Right lobe of liver (tissue), 6 donors: ENCODE data around the gene RANBP1. TPM values are rescaled to one million over a fixed set of nuclear protein-coding genes. Genes with fewer than 3 reads are reported as not detected.

Experiments
- ATAC-seq, 4 donors: fragments of 200-7000 bp; cut with Tn5 transposase; one replicate each; pipeline ENCODE4 v1.9.1; 2020; ENCODE audit warnings: mild to moderate bottlenecking in 4 of 4, moderate library complexity in 4 of 4
- DNase-seq, 3 donors: peaks; one replicate each; pipeline ENCODE4 v3.0.0-alpha.2; 2020
- H3K27ac ChIP-seq, 3 donors: fragments of 200-600 bp; one replicate each; pipeline ENCODE4 v1.8.0; 2022
- H3K27me3 ChIP-seq, 2 donors: fragments of 200-600 bp; one replicate each; pipeline ENCODE4 v1.8.0; 2022
- H3K36me3 ChIP-seq, 4 donors: fragments of 200-600 bp; sonication (generic) in 1 of 4; one replicate each; pipeline versions ENCODE4 v1.5.1 to v1.8.0; 2017 to 2022; ENCODE audit warnings: control low read depth in 1 of 4
- H3K4me1 ChIP-seq, 4 donors: fragments of 200-600 bp; sonication (generic) in 1 of 4; one replicate each; pipeline versions ENCODE4 v1.5.1 to v1.8.0; 2017 to 2022; ENCODE audit warnings: control low read depth in 1 of 4
- H3K4me3 ChIP-seq, 3 donors: fragments of 200-600 bp; one replicate each; pipeline ENCODE4 v1.8.0; 2022
- H3K9me3 ChIP-seq, 4 donors: fragments of 200-600 bp; sonication (generic) in 1 of 4; one replicate each; pipeline versions ENCODE4 v1.5.1 to v1.8.0; 2017 to 2022; ENCODE audit warnings: control low read depth in 1 of 4
- POLR2A ChIP-seq: fragments of 450-650 bp; IDR thresholded peaks from one replicate; pipeline ENCODE4 v1.6.1; 2017; ENCODE audit warnings: antibody characterized with exemption, mild to moderate bottlenecking
- WGBS: methylation state at CpG from one replicate; pipeline ENCODE4 v1.1.6; 2018; ENCODE audit warnings: low coverage, low lambda C conversion rate; ENCODE audit not compliant: insufficient coverage; ENCODE audit errors: missing lambda C conversion rate; 5-methylcytosine and 5-hydroxymethylcytosine counted together
- intact Hi-C, 2 donors: fragments of 100-400 bp; cut with DNase I; formaldehyde crosslinking; loops; one replicate each; pipeline versions ENCODE4 v1.11.2 to v1.14.1; 2022
- total RNA-seq, 6 experiments: library from RNA; depleted of rRNA in 2 of 6; stranded (reverse); fragments of >200 nt in 2 of 6; fragmentation: NEBNext Ultra II Directional in 3 of 6; extraction: Animal tissue kit (Norgen Biotek cat#: 25700) in 3 of 6; gene quantifications; one replicate each; pipeline versions ENCODE4 v1.1.0 to v1.2.4, GENCODE V29; 2016 to 2023
- TF ChIP-seq, protein P1 (sequence below), 4 donors: fragments of 200-600 bp in 3 of 4; fragments of 450-650 bp in 1 of 4; IDR thresholded peaks; one replicate each; pipeline versions ENCODE4 v1.5.1 to v1.8.0; 2016 to 2022; ENCODE audit warnings: antibody characterized with exemption in 4 of 4, mild to moderate bottlenecking in 2 of 4
- donor health status: DM: no; HTN: yes; CAD: no.
- donor health status: DM: no; HTN: no; CAD: no.
- donor health status: DM: no; HTN: no; CAD: no.
- donor health status: DM: no; HTN: yes; CAD: no.
- donor health status: DM: no; HTN: yes; CAD: no.

Gene RANBP1
- total RNA-seq, 6 experiments from 2014 or later, result 39.5 to 224 (median 52.2) TPM

DNA sequence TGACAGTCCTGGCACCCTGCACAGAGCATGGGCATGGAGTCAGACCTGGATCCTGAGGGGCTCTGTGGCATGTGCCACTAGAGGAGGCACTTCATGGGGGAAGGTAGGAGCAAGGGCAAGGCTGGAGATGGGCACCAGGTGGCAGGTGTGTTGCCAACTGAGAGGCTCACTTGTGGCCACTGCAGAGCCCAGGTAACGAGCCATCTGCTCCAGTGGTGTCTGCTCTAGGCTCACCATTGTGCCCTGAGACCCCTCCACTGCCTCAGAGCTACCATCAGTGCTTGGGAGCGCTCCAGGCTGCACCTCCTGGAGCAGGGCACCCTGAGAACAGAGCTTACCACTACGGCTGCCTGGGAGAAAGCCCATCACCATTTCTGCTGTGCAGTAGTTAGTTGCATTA, 14.4 kb downstream of the RANBP1 start:
- TF ChIP-seq, protein P1, sequence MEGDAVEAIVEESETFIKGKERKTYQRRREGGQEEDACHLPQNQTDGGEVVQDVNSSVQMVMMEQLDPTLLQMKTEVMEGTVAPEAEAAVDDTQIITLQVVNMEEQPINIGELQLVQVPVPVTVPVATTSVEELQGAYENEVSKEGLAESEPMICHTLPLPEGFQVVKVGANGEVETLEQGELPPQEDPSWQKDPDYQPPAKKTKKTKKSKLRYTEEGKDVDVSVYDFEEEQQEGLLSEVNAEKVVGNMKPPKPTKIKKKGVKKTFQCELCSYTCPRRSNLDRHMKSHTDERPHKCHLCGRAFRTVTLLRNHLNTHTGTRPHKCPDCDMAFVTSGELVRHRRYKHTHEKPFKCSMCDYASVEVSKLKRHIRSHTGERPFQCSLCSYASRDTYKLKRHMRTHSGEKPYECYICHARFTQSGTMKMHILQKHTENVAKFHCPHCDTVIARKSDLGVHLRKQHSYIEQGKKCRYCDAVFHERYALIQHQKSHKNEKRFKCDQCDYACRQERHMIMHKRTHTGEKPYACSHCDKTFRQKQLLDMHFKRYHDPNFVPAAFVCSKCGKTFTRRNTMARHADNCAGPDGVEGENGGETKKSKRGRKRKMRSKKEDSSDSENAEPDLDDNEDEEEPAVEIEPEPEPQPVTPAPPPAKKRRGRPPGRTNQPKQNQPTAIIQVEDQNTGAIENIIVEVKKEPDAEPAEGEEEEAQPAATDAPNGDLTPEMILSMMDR (IDR thresholded peaks at IDR 0.05), result peak in 2 of 4 donors; percentile 4 to 19
- no peak for TF ChIP-seq POLR2A
- Histone ChIP-seq H3K36me3 (no peaks in the 10 kb centered on the region), H3K4me3 (no peak overlapping the region), H3K9me3 (no peaks in the 10 kb centered on the region), H3K27ac (peak overlapping the region in 1 of 3 donors; percentile 82), H3K4me1 (peaks cover 0 to 44% (median 22%) of the 10 kb centered on the region in 4 donors), H3K27me3 (no peaks in the 10 kb centered on the region)
- DNase-seq (no peak), ATAC-seq (no peak)
- intact Hi-C loops, result no loop called here
- WGBS, result 80% methylated on average over 1 of the region's 3 CpGs

DNA sequence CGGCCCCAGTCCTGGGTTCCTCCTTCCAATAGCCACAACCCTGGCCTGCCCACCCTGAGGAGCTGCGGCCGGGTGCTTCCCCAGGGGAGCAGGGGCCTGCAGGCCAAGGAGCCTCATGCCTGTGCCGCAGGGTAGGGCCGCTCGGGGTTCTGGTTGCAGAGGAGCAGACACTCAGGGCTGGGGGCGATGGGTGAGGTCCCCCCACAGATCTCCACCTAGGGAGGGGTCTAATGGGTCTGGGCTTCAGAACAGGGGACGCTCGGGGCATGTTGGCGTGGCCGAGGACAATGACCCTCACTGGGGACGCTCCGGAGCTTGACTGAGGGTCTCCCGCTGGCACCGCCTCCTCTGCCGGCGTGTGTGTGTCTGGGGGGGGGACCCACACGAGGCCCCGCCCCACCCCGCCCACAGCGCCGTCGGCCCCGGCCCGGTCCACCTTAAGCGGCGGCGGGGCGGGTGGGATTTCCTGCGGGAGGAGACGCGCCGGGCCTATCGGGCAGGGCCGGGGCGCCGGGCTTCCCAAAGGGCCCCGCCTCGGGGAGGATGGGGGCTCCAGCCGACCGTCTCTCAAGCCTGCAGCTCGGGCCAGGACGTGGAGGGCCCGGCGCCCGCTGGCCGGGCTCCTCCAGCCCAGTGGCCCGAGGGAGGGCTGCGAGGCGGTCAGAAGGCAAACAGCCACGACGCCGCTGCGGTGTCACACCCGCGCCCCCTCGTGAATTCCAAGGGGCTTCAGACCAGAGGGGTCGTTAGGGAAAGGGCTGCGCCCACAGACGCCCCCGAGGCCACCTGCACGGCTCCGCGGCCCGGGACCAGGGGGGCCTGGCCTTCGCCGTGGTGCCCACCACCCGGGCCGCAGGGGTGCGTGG, 15.1 kb downstream of the RANBP1 start:
- ATAC-seq (peak; percentile 74 to 83 (median 81)), DNase-seq (peak; percentile 88 to 92 (median 91))
- Histone ChIP-seq H3K27ac (peak overlapping the region; percentile 69 to 82 (median 74)), H3K27me3 (no peaks in the 10 kb centered on the region), H3K36me3 (no peaks in the 10 kb centered on the region), H3K4me1 (peaks cover 0 to 37% (median 19%) of the 10 kb centered on the region in 4 donors), H3K9me3 (no peaks in the 10 kb centered on the region), H3K4me3 (peak overlapping the region; percentile 54 to 96 (median 87))
- intact Hi-C loops, result no loop called here
- WGBS, result 17% methylated on average over 4 of the region's 70 CpGs
- peak; percentile 50 for TF ChIP-seq POLR2A
- TF ChIP-seq, protein P1 (IDR thresholded peaks at IDR 0.05), result no peak

GRCh38 chr22:20131597-20131858, 15.6 kb downstream of the RANBP1 start, which contains the start of gene ZDHHC8:
Gene ZDHHC8 (plus strand): TSS chr22:20131804. CDS start chr22:20131948, 144 bp downstream.
- TF ChIP-seq POLR2A, result no peak
- TF ChIP-seq, protein P1 (IDR thresholded peaks at IDR 0.05), result no peak
- H3K36me3 ChIP-seq, result no peaks in the 10 kb centered on the region
- no CpG with 5 or more reads among the region's 43 CpGs for WGBS
- DNase-seq (peak in 1 of 3 donors; percentile 52), ATAC-seq (peak; percentile 38 to 59 (median 42))
- peak within 1 kb of the TSS; percentile 69 to 82 (median 74) for H3K27ac ChIP-seq
- no peaks in the 10 kb centered on the region for H3K9me3 ChIP-seq
- intact Hi-C loops, result no loop called here
- peak within 1 kb of the TSS; percentile 54 to 96 (median 87) for H3K4me3 ChIP-seq
- H3K4me1 ChIP-seq, result peaks cover 0 to 32% (median 15%) of the 10 kb centered on the region in 4 donors
- H3K27me3 ChIP-seq, result no peaks in the 10 kb centered on the region

DNA sequence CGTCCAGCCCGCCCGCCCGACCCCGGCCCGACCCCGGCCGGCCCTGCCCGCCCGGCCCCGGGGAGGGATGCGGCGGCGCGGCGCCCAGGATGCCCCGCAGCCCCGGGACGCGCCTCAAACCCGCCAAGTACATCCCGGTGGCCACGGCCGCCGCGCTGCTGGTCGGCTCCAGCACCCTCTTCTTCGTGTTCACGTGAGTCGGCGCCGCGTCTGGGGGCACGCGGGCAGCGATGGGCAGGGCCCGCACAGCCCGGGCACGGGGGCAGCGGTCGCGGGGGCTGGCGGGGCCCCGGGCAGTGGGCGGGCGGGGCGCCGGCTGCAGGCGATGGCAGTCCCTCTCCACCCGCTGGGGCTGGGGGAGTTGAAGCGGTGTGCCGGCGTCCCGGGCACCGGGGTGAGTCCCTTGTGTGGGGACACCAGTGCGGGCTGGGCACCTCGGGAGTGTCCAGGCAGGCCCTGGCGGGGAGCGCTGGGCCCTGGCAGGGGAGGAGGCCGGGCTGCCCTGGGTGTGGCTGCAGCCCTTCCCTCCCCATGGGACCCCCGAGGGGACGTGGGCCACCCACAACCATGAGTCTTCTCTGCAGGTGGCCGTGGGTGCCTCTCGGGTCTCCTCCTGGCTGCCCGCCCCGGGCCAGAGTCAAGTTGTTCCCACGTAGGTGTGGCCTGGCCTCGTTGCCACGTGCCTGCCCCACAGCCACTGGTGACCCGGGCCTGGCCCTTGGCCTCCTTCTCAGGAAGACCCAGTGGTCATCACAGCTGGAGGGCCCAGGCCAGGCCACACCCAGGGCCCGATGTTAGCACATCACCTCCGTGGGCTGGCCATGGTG, 16.2 kb downstream of the RANBP1 start:
- Histone ChIP-seq H3K36me3 (no peaks in the 10 kb centered on the region), H3K4me3 (peak overlapping the region; percentile 53 to 96 (median 87)), H3K27me3 (no peaks in the 10 kb centered on the region), H3K9me3 (no peaks in the 10 kb centered on the region), H3K4me1 (peaks cover 0 to 29% (median 14%) of the 10 kb centered on the region in 4 donors), H3K27ac (peak overlapping the region in 2 of 3 donors; percentile 2 to 21)
- ATAC-seq, result peak in 3 of 4 donors; percentile 6 to 14 (median 8)
- 0% methylated on average over 4 of the region's 72 CpGs for WGBS
- no peak for TF ChIP-seq POLR2A
- TF ChIP-seq, protein P1 (IDR thresholded peaks at IDR 0.05), result no peak
- DNase-seq, result peak in 2 of 3 donors; percentile 57 to 68
- intact Hi-C loops, result no loop called here
